B cell (primary cell): ENCODE data around the gene TUBAL3. TPM values are rescaled to one million over a fixed set of nuclear protein-coding genes. Genes with fewer than 3 reads are reported as not detected.

Source experiments
- ATAC-seq: fragments of 200-7000 bp; cut with Tn5 transposase; one replicate; pipeline ENCODE4 v1.10.0; 2021; ENCODE audit warnings: low read depth, mild to moderate bottlenecking, moderate number of reproducible peaks, moderate library complexity
- CTCF ChIA-PET: fragments of 350-600 bp; sonication (Branson Sonifier 250); formaldehyde crosslinking; loops from one replicate; lab custom pipeline; 2021; ENCODE audit warnings: antibody characterized with exemption, inconsistent platforms; lab: Charles Lee
- POLR2A ChIA-PET: fragments of 350-600 bp; sonication (Branson Sonifier 250); formaldehyde crosslinking; loops from one replicate; lab custom pipeline; 2021; ENCODE audit warnings: antibody characterized with exemption; lab: Charles Lee
- DNase-seq: peaks from one replicate; pipeline ENCODE4 v3.0.0; 2013
- H2AFZ ChIP-seq: 2 replicates; pipeline ENCODE4 v1.6.1; 2012; ENCODE audit warnings: mild to moderate bottlenecking, low read depth, low read length; ENCODE audit not compliant: insufficient read depth, poor library complexity, severe bottlenecking
- H3K27ac ChIP-seq, 2 donors: 1 replicate in 1 of 2; 2 replicates in 1 of 2; pipeline ENCODE4 v1.5.1; 2012 to 2013; ENCODE audit warnings: low read length in 2 of 2, mild to moderate bottlenecking in 2 of 2, moderate library complexity in 1 of 2
- H3K27me3 ChIP-seq, 4 experiments: fragments of 200-600 bp in 1 of 4; sonication (generic) in 1 of 4; replicated peaks in 1 of 4; 1 replicate in 2 of 4; 2 replicates in 2 of 4; pipeline versions ENCODE4 v1.6.1 to v1.7.0; 2013 to 2016; ENCODE audit warnings: low read length in 3 of 4, mild to moderate bottlenecking in 2 of 4, mixed read lengths in 1 of 4, moderate library complexity in 1 of 4; ENCODE audit not compliant: insufficient read depth in 4 of 4, control insufficient read depth in 3 of 4; ENCODE audit errors: control extremely low read depth in 1 of 4
- H3K36me3 ChIP-seq, 2 experiments: replicated peaks in 1 of 2; 1 replicate in 1 of 2; 2 replicates in 1 of 2; pipeline versions ENCODE4 v1.6.1 to v1.7.1; 2013; ENCODE audit warnings: low read length in 1 of 2; ENCODE audit not compliant: insufficient read depth in 2 of 2, control insufficient read depth in 1 of 2; ENCODE audit errors: control extremely low read depth in 1 of 2, extremely low read depth in 1 of 2
- H3K4me1 ChIP-seq, 2 donors: fragments of 200-600 bp in 1 of 2; sonication (generic) in 1 of 2; 1 replicate in 1 of 2; 2 replicates in 1 of 2; pipeline versions ENCODE4 v1.5.1 to v1.6.1; 2013 to 2017; ENCODE audit warnings: low read length in 2 of 2; ENCODE audit not compliant: control insufficient read depth in 2 of 2, insufficient read depth in 2 of 2
- H3K4me2 ChIP-seq: replicated peaks from 2 replicates; pipeline ENCODE3; 2012; ENCODE audit warnings: mild to moderate bottlenecking, low read depth, low read length; ENCODE audit not compliant: poor library complexity, severe bottlenecking
- H3K4me3 ChIP-seq, 5 experiments: fragments of 200-600 bp in 1 of 5; sonication (generic) in 1 of 5; 1 replicate in 3 of 5; 2 replicates in 2 of 5; pipeline versions ENCODE4 v1.5.1 to v1.7.0; 2011 to 2016; ENCODE audit warnings: low read length in 4 of 5, mild to moderate bottlenecking in 4 of 5, low read depth in 2 of 5, control low read depth in 1 of 5, moderate library complexity in 1 of 5; ENCODE audit not compliant: insufficient read depth in 1 of 5; ENCODE audit errors: control extremely low read depth in 1 of 5, extremely low read depth in 1 of 5
- H3K79me2 ChIP-seq: fragments of 200-600 bp; sonication (generic); one replicate; pipeline ENCODE4 v1.6.0; 2016; ENCODE audit warnings: low read length; ENCODE audit not compliant: control insufficient read depth, insufficient read depth
- H3K9ac ChIP-seq: fragments of 200-600 bp; sonication (generic); 2 replicates; pipeline ENCODE4 v1.6.1; 2017; ENCODE audit warnings: mild to moderate bottlenecking, low read length, moderate library complexity
- H3K9me3 ChIP-seq, 3 donors: one replicate each; pipeline versions ENCODE4 v1.6.1 to v1.7.1; 2013; ENCODE audit warnings: low read length in 2 of 3; ENCODE audit not compliant: control insufficient read depth in 2 of 3, insufficient read depth in 1 of 3; ENCODE audit errors: control extremely low read depth in 1 of 3
- H4K20me1 ChIP-seq: 2 replicates; pipeline ENCODE4 v1.6.0; 2012; ENCODE audit warnings: mild to moderate bottlenecking, low read length; ENCODE audit not compliant: insufficient read depth, control insufficient read depth, poor library complexity, severe bottlenecking
- H3K27ac Mint-ChIP-seq: one replicate; pipeline ENCODE4 v1.8.0; 2021; ENCODE audit warnings: mixed read lengths
- H3K27me3 Mint-ChIP-seq: one replicate; pipeline ENCODE4 v1.8.0; 2021; ENCODE audit warnings: mixed read lengths
- H3K4me1 Mint-ChIP-seq: one replicate; pipeline ENCODE4 v1.8.0; 2021; ENCODE audit warnings: mixed read lengths
- H3K4me3 Mint-ChIP-seq: one replicate; pipeline ENCODE4 v1.8.0; 2021; ENCODE audit warnings: mixed read lengths
- H3K9me3 Mint-ChIP-seq: one replicate; pipeline ENCODE4 v1.8.0; 2022; ENCODE audit warnings: mixed read lengths; ENCODE audit not compliant: insufficient read depth
- CTCF ChIP-seq: fragments of 200-600 bp; IDR thresholded peaks from one replicate; pipeline ENCODE4 v1.8.0; 2022; ENCODE audit warnings: antibody characterized with exemption, mild to moderate bottlenecking
- EZH2 ChIP-seq: IDR thresholded peaks from 2 replicates; pipeline ENCODE4 v1.6.1; 2012; ENCODE audit warnings: borderline replicate concordance, low read depth, mild to moderate bottlenecking, moderate library complexity, low read length; ENCODE audit not compliant: insufficient read depth, poor library complexity, severe bottlenecking
- WGBS: methylation state at CpG from one replicate; pipeline ENCODE4 v1.1.5; 2013; ENCODE audit warnings: missing lambda C conversion rate; ENCODE audit not compliant: insufficient coverage; 5-methylcytosine and 5-hydroxymethylcytosine counted together
- intact Hi-C: fragments of 100-400 bp; cut with micrococcal nuclease; formaldehyde crosslinking; loops from one replicate; pipeline ENCODE4 v1.10.0; 2022
- polyA plus RNA-seq: library from polyadenylated mRNA; depleted of rRNA; stranded (reverse); fragments of >200 nt; gene quantifications from 2 replicates; pipeline ENCODE4 v1.2.3, GENCODE V29; 2012
- total RNA-seq, 2 donors: library from RNA; stranded (reverse); fragments of 120-200 nt in 1 of 2; gene quantifications; 1 replicate in 1 of 2; 2 replicates in 1 of 2; pipeline versions ENCODE4 v1.2.3 to v1.2.4, GENCODE V29; 2013 to 2022

Gene TUBAL3
- total and polyA plus RNA-seq, 2 donors (not counting 1 experiment from before 2014, with no cell fraction given), result not detected

GRCh38 chr10:5440206-5440605 lies 35.6 kb upstream of the TUBAL3 start:
- Histone ChIP-seq H3K4me1 (peaks cover 0 to 11% of the 10 kb centered on the region in 2 donors), H3K27me3 (no peaks in the 10 kb centered on the region), H3K79me2 (no peaks in the 10 kb centered on the region), H2AFZ (no peak overlapping the region), H4K20me1 (no peaks in the 10 kb centered on the region), H3K4me3 (no peak overlapping the region), H3K36me3 (no peaks in the 10 kb centered on the region), H3K4me2 (no peak overlapping the region), H3K27ac (no peak overlapping the region), H3K9me3 (no peaks in the 10 kb centered on the region), H3K9ac (no peak overlapping the region)
- no peaks in the 10 kb centered on the region for H3K27me3 Mint-ChIP-seq
- H3K4me3 Mint-ChIP-seq, result no peak overlapping the region
- TF ChIP-seq CTCF, result no peak
- no peak for TF ChIP-seq EZH2
- DNase-seq (no peak), ATAC-seq (no peak)
- peaks cover 20% of the 10 kb centered on the region for H3K4me1 Mint-ChIP-seq
- 80% methylated on average over 1 of the region's 2 CpGs for WGBS
- no peak overlapping the region for H3K27ac Mint-ChIP-seq
- CTCF ChIA-PET, result interaction anchor here (0.6 to 17.3 kb wide), 6 partner anchors 8 to 194 kb away, joined by 3 to 659 read pairs (median 4); no protein-coding TSS in a partner anchor
- POLR2A ChIA-PET, result no interaction called here
- H3K9me3 Mint-ChIP-seq, result no peaks in the 10 kb centered on the region
- intact Hi-C loops, result loop anchor here (10.0 kb wide), 1 partner anchor 885 kb away; no protein-coding TSS in a partner anchor

GRCh38 chr10:5435328-5435727 lies 30.7 kb upstream of the TUBAL3 start:
- H3K79me2 ChIP-seq, result no peaks in the 10 kb centered on the region
- POLR2A ChIA-PET, result no interaction called here

More at GRCh38 chr10:5435328-5435727, 30.7 kb upstream of the TUBAL3 start:
- H3K9me3 ChIP-seq, result peaks cover 0 to 3% (median 0%) of the 10 kb centered on the region in 3 donors
- Mint-ChIP-seq H3K4me1 (no peaks in the 10 kb centered on the region), H3K27me3 (no peaks in the 10 kb centered on the region), H3K27ac (no peak overlapping the region), H3K9me3 (peaks cover 5% of the 10 kb centered on the region), H3K4me3 (no peak overlapping the region)
- TF ChIP-seq CTCF (no peak), EZH2 (no peak)
- H4K20me1 ChIP-seq, result no peaks in the 10 kb centered on the region
- no peak overlapping the region for H3K9ac ChIP-seq
- CTCF ChIA-PET, result interaction anchor here (0.7 to 17.3 kb wide), 5 partner anchors 8 to 189 kb away, joined by 3 to 659 read pairs (median 4); no protein-coding TSS in a partner anchor
- no peak overlapping the region for H3K27ac ChIP-seq
- H3K27me3 ChIP-seq, result no peaks in the 10 kb centered on the region
- H2AFZ ChIP-seq, result no peak overlapping the region
- H3K36me3 ChIP-seq, result no peaks in the 10 kb centered on the region
- ATAC-seq (no peak), DNase-seq (no peak)
- H3K4me3 ChIP-seq, result no peak overlapping the region
- H3K4me2 ChIP-seq, result no peak overlapping the region
- intact Hi-C loops, result no loop called here
- no peaks in the 10 kb centered on the region for H3K4me1 ChIP-seq
- WGBS, result no CpG with 5 or more reads among the region's 3 CpGs
